B cell (primary cell): Measurements from ENCODE around the gene UQCR11. TPM values are rescaled to one million over a fixed set of nuclear protein-coding genes. Genes with fewer than 3 reads are reported as not detected.

Source experiments
- ATAC-seq: fragments of 200-7000 bp; cut with Tn5 transposase; one replicate; pipeline ENCODE4 v1.10.0; 2021; ENCODE audit warnings: low read depth, mild to moderate bottlenecking, moderate number of reproducible peaks, moderate library complexity
- CTCF ChIA-PET: fragments of 350-600 bp; sonication (Branson Sonifier 250); formaldehyde crosslinking; loops from one replicate; lab custom pipeline; 2021; ENCODE audit warnings: antibody characterized with exemption, inconsistent platforms; lab: Charles Lee
- POLR2A ChIA-PET: fragments of 350-600 bp; sonication (Branson Sonifier 250); formaldehyde crosslinking; loops from one replicate; lab custom pipeline; 2021; ENCODE audit warnings: antibody characterized with exemption; lab: Charles Lee
- DNase-seq: peaks from one replicate; pipeline ENCODE4 v3.0.0; 2013
- H2AFZ ChIP-seq: 2 replicates; pipeline ENCODE4 v1.6.1; 2012; ENCODE audit warnings: mild to moderate bottlenecking, low read depth, low read length; ENCODE audit not compliant: insufficient read depth, poor library complexity, severe bottlenecking
- H3K27ac ChIP-seq, 2 donors: 1 replicate in 1 of 2; 2 replicates in 1 of 2; pipeline ENCODE4 v1.5.1; 2012 to 2013; ENCODE audit warnings: low read length in 2 of 2, mild to moderate bottlenecking in 2 of 2, moderate library complexity in 1 of 2
- H3K27me3 ChIP-seq, 4 experiments: fragments of 200-600 bp in 1 of 4; sonication (generic) in 1 of 4; replicated peaks in 1 of 4; 1 replicate in 2 of 4; 2 replicates in 2 of 4; pipeline versions ENCODE4 v1.6.1 to v1.7.0; 2013 to 2016; ENCODE audit warnings: low read length in 3 of 4, mild to moderate bottlenecking in 2 of 4, mixed read lengths in 1 of 4, moderate library complexity in 1 of 4; ENCODE audit not compliant: insufficient read depth in 4 of 4, control insufficient read depth in 3 of 4; ENCODE audit errors: control extremely low read depth in 1 of 4
- H3K36me3 ChIP-seq, 2 experiments: replicated peaks in 1 of 2; 1 replicate in 1 of 2; 2 replicates in 1 of 2; pipeline versions ENCODE4 v1.6.1 to v1.7.1; 2013; ENCODE audit warnings: low read length in 1 of 2; ENCODE audit not compliant: insufficient read depth in 2 of 2, control insufficient read depth in 1 of 2; ENCODE audit errors: control extremely low read depth in 1 of 2, extremely low read depth in 1 of 2
- H3K4me1 ChIP-seq, 2 donors: fragments of 200-600 bp in 1 of 2; sonication (generic) in 1 of 2; 1 replicate in 1 of 2; 2 replicates in 1 of 2; pipeline versions ENCODE4 v1.5.1 to v1.6.1; 2013 to 2017; ENCODE audit warnings: low read length in 2 of 2; ENCODE audit not compliant: control insufficient read depth in 2 of 2, insufficient read depth in 2 of 2
- H3K4me2 ChIP-seq: replicated peaks from 2 replicates; pipeline ENCODE3; 2012; ENCODE audit warnings: mild to moderate bottlenecking, low read depth, low read length; ENCODE audit not compliant: poor library complexity, severe bottlenecking
- H3K4me3 ChIP-seq, 5 experiments: fragments of 200-600 bp in 1 of 5; sonication (generic) in 1 of 5; 1 replicate in 3 of 5; 2 replicates in 2 of 5; pipeline versions ENCODE4 v1.5.1 to v1.7.0; 2011 to 2016; ENCODE audit warnings: low read length in 4 of 5, mild to moderate bottlenecking in 4 of 5, low read depth in 2 of 5, control low read depth in 1 of 5, moderate library complexity in 1 of 5; ENCODE audit not compliant: insufficient read depth in 1 of 5; ENCODE audit errors: control extremely low read depth in 1 of 5, extremely low read depth in 1 of 5
- H3K79me2 ChIP-seq: fragments of 200-600 bp; sonication (generic); one replicate; pipeline ENCODE4 v1.6.0; 2016; ENCODE audit warnings: low read length; ENCODE audit not compliant: control insufficient read depth, insufficient read depth
- H3K9ac ChIP-seq: fragments of 200-600 bp; sonication (generic); 2 replicates; pipeline ENCODE4 v1.6.1; 2017; ENCODE audit warnings: mild to moderate bottlenecking, low read length, moderate library complexity
- H3K9me3 ChIP-seq, 3 donors: one replicate each; pipeline versions ENCODE4 v1.6.1 to v1.7.1; 2013; ENCODE audit warnings: low read length in 2 of 3; ENCODE audit not compliant: control insufficient read depth in 2 of 3, insufficient read depth in 1 of 3; ENCODE audit errors: control extremely low read depth in 1 of 3
- H4K20me1 ChIP-seq: 2 replicates; pipeline ENCODE4 v1.6.0; 2012; ENCODE audit warnings: mild to moderate bottlenecking, low read length; ENCODE audit not compliant: insufficient read depth, control insufficient read depth, poor library complexity, severe bottlenecking
- H3K27ac Mint-ChIP-seq: one replicate; pipeline ENCODE4 v1.8.0; 2021; ENCODE audit warnings: mixed read lengths
- H3K27me3 Mint-ChIP-seq: one replicate; pipeline ENCODE4 v1.8.0; 2021; ENCODE audit warnings: mixed read lengths
- H3K4me1 Mint-ChIP-seq: one replicate; pipeline ENCODE4 v1.8.0; 2021; ENCODE audit warnings: mixed read lengths
- H3K4me3 Mint-ChIP-seq: one replicate; pipeline ENCODE4 v1.8.0; 2021; ENCODE audit warnings: mixed read lengths
- H3K9me3 Mint-ChIP-seq: one replicate; pipeline ENCODE4 v1.8.0; 2022; ENCODE audit warnings: mixed read lengths; ENCODE audit not compliant: insufficient read depth
- EZH2 ChIP-seq: IDR thresholded peaks from 2 replicates; pipeline ENCODE4 v1.6.1; 2012; ENCODE audit warnings: borderline replicate concordance, low read depth, mild to moderate bottlenecking, moderate library complexity, low read length; ENCODE audit not compliant: insufficient read depth, poor library complexity, severe bottlenecking
- WGBS: methylation state at CpG from one replicate; pipeline ENCODE4 v1.1.5; 2013; ENCODE audit warnings: missing lambda C conversion rate; ENCODE audit not compliant: insufficient coverage; 5-methylcytosine and 5-hydroxymethylcytosine counted together
- intact Hi-C: fragments of 100-400 bp; cut with micrococcal nuclease; formaldehyde crosslinking; loops from one replicate; pipeline ENCODE4 v1.10.0; 2022
- polyA plus RNA-seq: library from polyadenylated mRNA; depleted of rRNA; stranded (reverse); fragments of >200 nt; gene quantifications from 2 replicates; pipeline ENCODE4 v1.2.3, GENCODE V29; 2012
- total RNA-seq, 2 donors: library from RNA; stranded (reverse); fragments of 120-200 nt in 1 of 2; gene quantifications; 1 replicate in 1 of 2; 2 replicates in 1 of 2; pipeline versions ENCODE4 v1.2.3 to v1.2.4, GENCODE V29; 2013 to 2022
- TF ChIP-seq, protein P1 (sequence below): fragments of 200-600 bp; IDR thresholded peaks from one replicate; pipeline ENCODE4 v1.8.0; 2022; ENCODE audit warnings: antibody characterized with exemption, mild to moderate bottlenecking

The UQCR11 gene
- total and polyA plus RNA-seq, 2 donors (not counting 1 experiment from before 2014, with no cell fraction given): 59.5 to 66.8 TPM

DNA sequence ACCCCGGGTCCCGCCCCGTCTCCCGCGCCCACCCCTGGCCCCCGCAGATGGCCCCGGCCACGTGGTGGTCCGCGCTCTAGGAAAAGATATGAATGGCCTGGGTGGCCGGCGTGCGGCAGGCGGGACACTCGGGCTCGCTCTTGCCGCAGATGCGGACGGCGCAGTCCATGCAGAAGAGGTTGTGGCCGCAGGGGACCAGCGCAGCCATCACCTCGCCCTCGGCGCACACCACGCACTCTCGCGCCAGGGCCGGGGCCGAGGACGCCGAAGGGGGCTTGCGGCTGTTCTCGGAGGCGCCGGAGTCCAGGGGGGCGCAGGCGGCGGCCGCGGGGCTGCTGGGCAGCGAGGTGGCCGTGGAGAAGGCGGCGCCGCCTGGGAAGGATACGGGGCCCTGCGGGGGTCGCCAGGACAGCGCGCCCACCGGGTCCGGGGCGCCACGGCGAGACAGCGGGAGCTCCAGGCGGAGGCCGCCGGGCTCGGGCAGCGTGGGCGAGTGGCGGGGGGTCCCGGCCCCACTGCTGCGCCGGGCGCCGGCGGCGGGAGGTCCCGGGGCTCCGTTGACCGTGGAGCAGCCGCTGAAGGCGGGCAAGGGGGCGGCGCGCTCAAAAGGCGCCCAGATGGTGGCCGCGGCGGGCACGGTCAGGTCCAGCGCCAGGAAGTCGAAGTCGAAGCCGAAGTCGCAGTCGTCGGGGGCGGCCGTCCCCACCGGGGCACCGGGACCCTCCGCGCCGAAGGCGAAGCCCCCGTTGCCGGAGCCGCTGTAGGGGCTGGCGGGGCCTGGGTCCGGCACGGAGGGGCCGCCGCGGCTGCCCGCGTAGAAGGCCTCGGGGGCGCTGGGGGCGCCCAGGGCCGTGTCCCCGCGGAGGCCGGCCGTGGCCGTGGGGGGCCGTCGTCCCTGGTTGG lies 49.5 kb downstream of the UQCR11 start:
- H3K9me3 Mint-ChIP-seq: no peaks in the 10 kb centered on the region
- TF ChIP-seq, protein P1, sequence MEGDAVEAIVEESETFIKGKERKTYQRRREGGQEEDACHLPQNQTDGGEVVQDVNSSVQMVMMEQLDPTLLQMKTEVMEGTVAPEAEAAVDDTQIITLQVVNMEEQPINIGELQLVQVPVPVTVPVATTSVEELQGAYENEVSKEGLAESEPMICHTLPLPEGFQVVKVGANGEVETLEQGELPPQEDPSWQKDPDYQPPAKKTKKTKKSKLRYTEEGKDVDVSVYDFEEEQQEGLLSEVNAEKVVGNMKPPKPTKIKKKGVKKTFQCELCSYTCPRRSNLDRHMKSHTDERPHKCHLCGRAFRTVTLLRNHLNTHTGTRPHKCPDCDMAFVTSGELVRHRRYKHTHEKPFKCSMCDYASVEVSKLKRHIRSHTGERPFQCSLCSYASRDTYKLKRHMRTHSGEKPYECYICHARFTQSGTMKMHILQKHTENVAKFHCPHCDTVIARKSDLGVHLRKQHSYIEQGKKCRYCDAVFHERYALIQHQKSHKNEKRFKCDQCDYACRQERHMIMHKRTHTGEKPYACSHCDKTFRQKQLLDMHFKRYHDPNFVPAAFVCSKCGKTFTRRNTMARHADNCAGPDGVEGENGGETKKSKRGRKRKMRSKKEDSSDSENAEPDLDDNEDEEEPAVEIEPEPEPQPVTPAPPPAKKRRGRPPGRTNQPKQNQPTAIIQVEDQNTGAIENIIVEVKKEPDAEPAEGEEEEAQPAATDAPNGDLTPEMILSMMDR: no peak
- no peak for TF ChIP-seq EZH2

DNA sequence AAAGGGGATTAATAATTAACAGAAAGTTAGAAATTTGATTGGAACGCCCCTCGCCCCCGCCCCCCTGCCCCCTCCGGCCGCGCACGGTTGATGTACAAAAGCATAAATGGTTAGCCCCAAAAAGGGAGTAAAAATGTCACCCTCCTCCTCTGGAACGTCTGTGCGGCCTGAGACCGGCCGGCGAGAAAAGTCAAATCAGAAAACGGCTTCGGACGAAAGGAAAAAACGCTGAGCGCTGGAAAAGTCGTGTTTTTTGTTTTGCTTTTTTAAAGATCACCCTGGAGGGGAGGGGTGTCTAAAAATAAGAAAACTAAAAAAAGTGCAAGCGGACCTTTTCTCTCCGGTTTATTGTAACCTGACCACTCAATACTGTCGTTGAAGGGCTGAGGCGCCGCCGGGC lies 50.3 kb downstream of the UQCR11 start:
- ATAC-seq (no peak), DNase-seq (no peak)
- Mint-ChIP-seq H3K27me3 (peaks cover 10% of the 10 kb centered on the region), H3K27ac (no peak overlapping the region), H3K4me1 (no peaks in the 10 kb centered on the region), H3K9me3 (no peaks in the 10 kb centered on the region), H3K4me3 (no peak overlapping the region)
- Histone ChIP-seq H3K36me3 (no peaks in the 10 kb centered on the region), H3K9ac (no peak overlapping the region), H4K20me1 (no peaks in the 10 kb centered on the region), H3K4me2 (no peak overlapping the region), H3K27me3 (peaks cover 0 to 21% (median 0%) of the 10 kb centered on the region in 4 experiments), H2AFZ (no peak overlapping the region), H3K79me2 (no peaks in the 10 kb centered on the region), H3K9me3 (peaks cover 0 to 12% (median 0%) of the 10 kb centered on the region in 3 donors), H3K4me1 (no peaks in the 10 kb centered on the region), H3K4me3 (no peak overlapping the region), H3K27ac (no peak overlapping the region)
- no peak for TF ChIP-seq EZH2
- TF ChIP-seq, protein P1: no peak
- intact Hi-C loops: no loop called here
- POLR2A ChIA-PET: no interaction called here
- CTCF ChIA-PET: no interaction called here
- 94% methylated on average over 14 of the region's 24 CpGs for WGBS

More for the DNA sequence above, 49.5 kb downstream of the UQCR11 start:
- ChIA-PET POLR2A (no interaction called here), CTCF (no interaction called here)
- H3K4me1 ChIP-seq: no peaks in the 10 kb centered on the region
- H4K20me1 ChIP-seq: no peaks in the 10 kb centered on the region
- no peak overlapping the region for H3K27ac Mint-ChIP-seq
- H3K27me3 Mint-ChIP-seq: peaks cover 10% of the 10 kb centered on the region
- WGBS: 98% methylated on average over 108 of the region's 121 CpGs
- H3K79me2 ChIP-seq: no peaks in the 10 kb centered on the region
- ATAC-seq (no peak), DNase-seq (no peak)
- H3K9me3 ChIP-seq: peaks cover 0 to 8% (median 0%) of the 10 kb centered on the region in 3 donors
- no peaks in the 10 kb centered on the region for H3K4me1 Mint-ChIP-seq
- intact Hi-C loops: no loop called here
- H3K27ac ChIP-seq: no peak overlapping the region
- H3K4me2 ChIP-seq: no peak overlapping the region
- H3K36me3 ChIP-seq: no peaks in the 10 kb centered on the region
- no peak overlapping the region for H3K9ac ChIP-seq
- H2AFZ ChIP-seq: no peak overlapping the region
- peaks cover 0 to 17% (median 0%) of the 10 kb centered on the region in 4 experiments for H3K27me3 ChIP-seq
- H3K4me3 Mint-ChIP-seq: no peak overlapping the region
- H3K4me3 ChIP-seq: no peak overlapping the region
